HG02642 (cell line): ENCODE measurements around the gene PLA2R1.

Source experiments
- ATAC-seq: cut with Tn5 transposase; IDR thresholded peaks from one replicate; pipeline ENCODE4 v1.9.1; 2021; ENCODE audit warnings: mild to moderate bottlenecking; ENCODE audit not compliant: unreplicated experiment, poor library complexity

The PLA2R1 gene

DNA sequence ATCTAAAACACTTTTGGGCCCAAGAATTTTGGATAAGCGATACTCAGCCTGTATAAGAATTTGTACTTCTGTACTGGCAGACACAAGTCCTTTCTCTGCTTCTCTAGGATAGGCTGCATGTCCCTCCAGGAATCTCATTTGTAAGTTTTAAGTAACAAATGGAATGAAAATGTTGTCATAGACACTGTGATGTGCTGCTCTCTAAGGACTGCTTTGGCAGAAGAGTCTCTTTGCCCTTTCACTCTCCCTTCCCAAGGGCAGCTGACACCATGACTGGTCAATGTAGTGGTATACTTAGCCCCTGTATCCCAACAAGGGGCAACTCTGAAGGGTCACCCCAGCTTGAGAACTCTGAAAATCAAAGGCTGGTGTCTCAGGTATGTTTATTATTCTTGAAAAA is 27.3 kb downstream of the PLA2R1 start:
- no peak for ATAC-seq

DNA sequence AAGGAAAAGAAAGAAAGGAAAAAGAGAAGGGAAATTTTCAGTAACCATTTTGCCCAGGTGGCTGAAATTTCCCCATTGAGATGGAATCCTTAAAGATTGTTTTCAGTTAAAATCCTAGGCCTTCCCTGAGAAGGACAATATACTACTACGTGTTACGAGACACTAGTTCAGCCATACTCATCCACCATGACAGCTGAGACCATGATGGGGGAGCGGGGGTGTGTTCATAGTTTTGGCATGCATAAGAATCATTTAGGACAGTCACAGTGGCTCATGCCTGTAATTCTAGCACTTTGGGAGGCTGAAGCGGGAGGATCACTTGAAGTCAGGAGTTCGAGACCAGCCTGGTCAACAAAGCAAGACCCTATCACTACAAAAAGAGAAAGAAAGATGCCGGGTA is 28.0 kb downstream of the PLA2R1 start:
- ATAC-seq = no peak

DNA sequence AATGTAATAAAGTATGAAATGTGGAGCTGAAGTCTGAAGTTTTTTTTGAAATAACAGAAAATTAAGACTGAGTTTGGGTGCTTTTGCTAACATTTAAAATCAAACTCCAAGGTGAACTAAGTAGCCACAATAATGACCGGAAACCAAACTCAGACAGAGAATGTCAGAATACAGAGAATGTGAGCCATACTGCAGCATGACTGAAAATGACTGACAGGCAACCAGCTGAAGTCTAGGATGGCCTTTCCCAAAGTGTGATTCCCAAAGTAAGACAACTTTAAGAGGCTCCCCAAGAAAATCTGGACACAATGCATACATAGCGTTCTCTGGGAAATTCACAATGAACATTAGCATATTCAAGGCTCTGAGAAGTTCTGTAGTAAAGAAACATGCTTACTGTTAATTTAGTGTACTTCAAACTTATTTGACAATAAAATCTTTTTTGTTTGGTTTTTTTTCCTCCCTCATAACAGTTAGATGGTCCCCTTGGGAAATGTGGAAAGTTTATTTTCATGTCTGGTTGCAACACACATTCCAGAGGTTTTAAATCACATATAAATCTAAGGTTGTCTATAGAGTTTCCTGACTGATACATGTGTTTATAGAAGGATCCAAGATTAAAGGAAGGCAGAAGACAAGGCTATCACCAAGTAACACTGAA is 28.6 kb downstream of the PLA2R1 start:
- ATAC-seq = no peak

GRCh38 chr2:160029270-160029628 is 33.2 kb downstream of the PLA2R1 start:
- no peak for ATAC-seq

- no peak for ATAC-seq
Measured at GRCh38 chr2:160028431-160029269, 33.8 kb downstream of the PLA2R1 start.

DNA sequence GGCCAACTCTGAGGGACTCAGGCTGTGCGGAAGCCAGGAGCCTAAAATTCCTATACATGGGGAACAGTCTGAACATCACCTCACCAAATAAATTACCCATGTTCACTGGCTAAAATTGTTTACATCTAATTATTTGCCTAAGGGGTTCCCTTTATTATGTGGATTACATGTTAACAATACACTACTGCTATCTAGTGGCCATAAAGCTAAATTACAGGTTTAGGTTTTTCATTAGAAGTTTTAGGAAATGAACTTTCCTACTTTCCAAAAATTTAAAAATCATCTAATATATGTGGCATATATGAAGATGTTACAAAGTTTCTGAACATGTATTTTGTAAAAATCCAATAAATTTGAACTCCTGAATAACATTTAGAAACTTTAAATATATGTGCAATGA is 40.3 kb downstream of the PLA2R1 start:
- ATAC-seq = no peak

GRCh38 chr2:160019374-160020090 is 42.9 kb downstream of the PLA2R1 start:
- ATAC-seq = no peak

- no peak for ATAC-seq
Measured at GRCh38 chr2:160015746-160016145, 46.7 kb downstream of the PLA2R1 start.

GRCh38 chr2:160014227-160014626 is 48.2 kb downstream of the PLA2R1 start:
- no peak for ATAC-seq

GRCh38 chr2:160010361-160011145 is 51.9 kb downstream of the PLA2R1 start:
- ATAC-seq = no peak

GRCh38 chr2:160007111-160007510 is 55.3 kb downstream of the PLA2R1 start:
- ATAC-seq = no peak

GRCh38 chr2:160006475-160006874 is 55.9 kb downstream of the PLA2R1 start:
- no peak for ATAC-seq

GRCh38 chr2:160005908-160006307 is 56.5 kb downstream of the PLA2R1 start:
- ATAC-seq = no peak

DNA sequence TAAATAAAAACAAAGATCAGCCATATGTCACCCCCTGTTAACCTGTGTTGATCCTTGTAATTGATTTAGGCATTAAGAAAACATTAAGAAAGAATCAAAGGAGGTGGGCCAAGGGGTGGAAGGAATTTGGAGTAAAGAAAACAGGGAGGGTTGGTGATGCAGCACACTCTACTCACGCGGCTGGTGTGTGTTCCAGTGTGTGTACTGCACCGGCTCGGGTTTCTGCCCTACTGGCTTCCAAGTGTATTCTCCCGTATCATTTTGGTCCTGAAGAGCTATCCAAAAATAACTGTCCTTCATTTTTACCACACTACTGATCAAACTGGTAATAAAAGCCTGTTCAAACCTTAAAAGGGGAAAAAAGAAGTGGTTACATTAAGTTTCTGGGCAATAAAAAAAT is 56.9 kb downstream of the PLA2R1 start:
- ATAC-seq = no peak

DNA sequence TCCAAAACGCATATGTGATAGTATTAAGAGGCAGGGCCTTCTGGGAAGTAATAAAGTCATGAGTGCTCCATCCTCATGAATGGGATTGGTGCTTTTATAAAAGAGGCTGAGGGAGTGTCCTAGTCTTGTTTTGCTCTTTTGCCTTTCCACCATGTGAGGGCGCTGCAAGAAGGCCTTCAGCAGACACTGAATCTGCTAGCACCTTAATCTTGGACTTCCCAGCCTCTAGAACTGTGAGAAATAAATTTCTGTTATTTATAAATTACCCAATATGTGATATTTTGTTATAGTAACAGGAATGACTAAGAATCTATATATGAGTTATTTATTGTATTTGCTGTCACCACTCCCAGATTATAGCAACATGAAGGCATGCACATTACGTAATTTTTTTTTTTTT is 63.5 kb downstream of the PLA2R1 start:
- no peak for ATAC-seq

GRCh38 chr2:159998243-159998642 is 64.2 kb downstream of the PLA2R1 start:
- no peak for ATAC-seq

GRCh38 chr2:159996792-159997546 is 65.4 kb downstream of the PLA2R1 start:
- no peak for ATAC-seq

DNA sequence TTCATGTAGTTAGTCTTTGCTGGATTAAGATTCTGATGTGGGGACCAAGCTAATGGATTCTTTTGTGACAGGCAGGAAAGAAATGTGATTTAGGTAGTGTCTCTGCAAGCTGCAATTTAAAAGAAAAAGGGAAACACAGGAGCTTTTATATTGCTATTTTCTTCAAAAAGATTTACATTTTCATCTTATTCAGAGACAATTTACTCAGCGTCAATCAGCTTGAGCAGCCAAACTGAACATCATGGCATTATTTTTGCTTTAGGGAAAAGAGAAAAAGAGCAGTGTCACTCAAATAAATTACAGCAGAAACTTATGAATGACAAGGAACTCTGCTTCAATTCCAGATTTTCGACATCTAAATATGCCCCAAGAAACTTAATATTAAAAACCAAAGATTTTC is 67.4 kb downstream of the PLA2R1 start:
- no peak for ATAC-seq

GRCh38 chr2:159989249-159989648 is 73.2 kb downstream of the PLA2R1 start:
- ATAC-seq = no peak

DNA sequence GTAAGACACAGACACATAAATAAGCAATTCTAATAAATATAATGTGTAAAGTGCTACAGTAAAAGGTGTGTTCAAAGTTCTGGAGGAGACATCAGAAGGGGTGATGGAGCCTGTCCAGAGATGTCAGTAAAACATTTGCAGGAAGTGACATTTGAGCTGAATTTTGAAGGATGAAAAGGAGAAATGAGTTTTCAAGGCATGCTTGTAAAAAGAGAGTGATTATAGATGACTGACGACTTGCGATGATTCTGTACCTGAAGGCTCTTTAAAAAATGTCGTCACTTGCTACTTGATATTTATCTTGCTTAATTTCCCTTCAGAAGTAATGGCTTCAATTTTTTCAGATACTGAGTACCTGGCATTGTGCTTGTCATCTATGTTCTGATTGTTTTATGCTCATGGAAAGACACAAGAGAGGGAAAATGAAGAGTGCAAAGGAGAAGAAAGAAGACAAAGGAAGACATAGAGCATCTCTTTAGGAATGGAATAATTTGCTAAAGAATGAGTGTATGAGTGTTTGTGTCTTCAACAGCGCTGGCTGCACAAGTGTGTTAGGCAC is 73.9 kb downstream of the PLA2R1 start:
- ATAC-seq = no peak
